A673 (cell line): ENCODE data around the gene RASD1. TPM values are rescaled to one million over a fixed set of nuclear protein-coding genes. Genes with fewer than 3 reads are reported as not detected.
"Not testable (repeated sequence)": the region's sequence is repeated elsewhere in the genome, so short reads cannot be mapped to it uniquely, and the experiment has no call there.

Experiments
- BruUV-seq: library from RNA; stranded (reverse); fragments of 400-500 nt; replicated peaks from 2 replicates; lab custom pipeline; 2021; lab: Mats Ljungman, UMichigan
- CTCF ChIA-PET: fragments of 300-600 bp; sonication (Branson Sonifier 250); formaldehyde crosslinking; loops from one replicate; lab custom pipeline; 2022; ENCODE audit warnings: antibody characterized with exemption; lab: Charles Lee
- POLR2A ChIA-PET: fragments of 300-600 bp; sonication (Branson Sonifier 250); formaldehyde crosslinking; loops from one replicate; lab custom pipeline; 2022; ENCODE audit warnings: antibody characterized with exemption; ENCODE audit not compliant: low non-redundant PET; lab: Charles Lee
- DNase-seq: peaks from one replicate; pipeline ENCODE4 v3.0.0-alpha.2; 2015; ENCODE audit warnings: low spot score
- H3K27ac ChIP-seq: fragments of 200-600 bp; sonication (generic); 2 replicates; pipeline ENCODE4 v1.5.1; 2016; ENCODE audit warnings: mixed run types, low read depth, mild to moderate bottlenecking, mixed read lengths, antibody characterized with exemption, low read length; ENCODE audit not compliant: poor library complexity, severe bottlenecking
- H3K27me3 ChIP-seq: fragments of 200-600 bp; sonication (generic); replicated peaks from 2 replicates; pipeline ENCODE4 v1.6.1; 2017; ENCODE audit warnings: mixed run types, low read depth, mild to moderate bottlenecking, mixed read lengths, antibody characterized with exemption, low read length; ENCODE audit not compliant: insufficient read depth, poor library complexity
- H3K36me3 ChIP-seq: fragments of 200-600 bp; sonication (generic); 2 replicates; pipeline ENCODE4 v1.6.1; 2016; ENCODE audit warnings: mixed run types, mild to moderate bottlenecking, mixed read lengths, antibody characterized with exemption, low read length; ENCODE audit not compliant: insufficient read depth, poor library complexity, severe bottlenecking
- H3K4me1 ChIP-seq: fragments of 200-600 bp; sonication (generic); 2 replicates; pipeline ENCODE4 v1.6.1; 2017; ENCODE audit warnings: mixed run types, mild to moderate bottlenecking, mixed read lengths, antibody characterized with exemption, low read length; ENCODE audit not compliant: insufficient read depth, poor library complexity, severe bottlenecking
- H3K4me3 ChIP-seq: fragments of 200-600 bp; sonication (generic); 2 replicates; pipeline ENCODE4 v1.5.1; 2016; ENCODE audit warnings: low read depth, mixed run types, mild to moderate bottlenecking, mixed read lengths, low read length; ENCODE audit not compliant: poor library complexity, severe bottlenecking
- H3K9me3 ChIP-seq: fragments of 200-600 bp; sonication (generic); 2 replicates; pipeline ENCODE4 v1.6.1; 2016; ENCODE audit warnings: mixed run types, low read depth, mild to moderate bottlenecking, mixed read lengths, antibody characterized with exemption, low read length; ENCODE audit not compliant: poor library complexity, severe bottlenecking
- CTCF ChIP-seq: fragments of 300-800, 200-600 bp; sonication (generic); conservative IDR thresholded peaks from 2 replicates; pipeline ENCODE4 v1.5.1; 2017; ENCODE audit warnings: low read depth, mild to moderate bottlenecking, antibody characterized with exemption, low read length, moderate library complexity, mixed read lengths
- EZH2 ChIP-seq: fragments of 200-600 bp; sonication (generic); IDR thresholded peaks from 2 replicates; pipeline ENCODE4 v1.6.1; 2017; ENCODE audit warnings: borderline replicate concordance, low read depth, mild to moderate bottlenecking, mixed read lengths, antibody characterized with exemption, low read length; ENCODE audit not compliant: poor library complexity, severe bottlenecking
- intact Hi-C: fragments of 100-400 bp; cut with micrococcal nuclease; formaldehyde crosslinking; loops from one replicate; pipeline ENCODE4 v1.10.0; 2022; ENCODE audit not compliant: unreplicated experiment
- total RNA-seq: library from RNA; stranded (reverse); gene quantifications from 2 replicates; pipeline ENCODE4 v1.2.3, GENCODE V29; 2021

RASD1 gene
- total RNA-seq, 1 experiment from 2014 or later: 0.21 TPM

GRCh38 chr17:17491546-17491988 lies 4.6 kb downstream of the RASD1 start:
- CTCF ChIA-PET: no interaction called here
- peaks cover 13% of the 10 kb centered on the region for H3K27me3 ChIP-seq
- H3K36me3 ChIP-seq: peaks cover 17% of the 10 kb centered on the region

GRCh38 chr17:17491031-17491471 lies 5.1 kb downstream of the RASD1 start:
- BruUV-seq: no TSS peak
- Histone ChIP-seq H3K27me3 (peaks cover 13% of the 10 kb centered on the region), H3K4me3 (no peak overlapping the region), H3K36me3 (peaks cover 17% of the 10 kb centered on the region), H3K9me3 (no peaks in the 10 kb centered on the region), H3K4me1 (peaks cover 31% of the 10 kb centered on the region), H3K27ac (no peak overlapping the region)
- TF ChIP-seq EZH2: no peak
- no peak for TF ChIP-seq CTCF
- POLR2A ChIA-PET: interaction anchor here (0.6 kb wide), 1 partner anchor 532 kb away, joined by 5 read pairs; no protein-coding TSS in a partner anchor
- CTCF ChIA-PET: no interaction called here
- intact Hi-C loops: loop anchor here (10.0 kb wide), 1 partner anchor 544 kb away; the partner anchor contains the start of genes ATPAF2 and GID4
- DNase-seq: no peak

More at GRCh38 chr17:17491546-17491988, 4.6 kb downstream of the RASD1 start:
- BruUV-seq: no TSS peak
- no peaks in the 10 kb centered on the region for H3K9me3 ChIP-seq
- TF ChIP-seq CTCF (no peak), EZH2 (no peak)
- H3K4me3 ChIP-seq: no peak overlapping the region
- intact Hi-C loops: loop anchor here (10.0 kb wide), 1 partner anchor 543 kb away; the partner anchor contains the start of genes ATPAF2 and GID4
- H3K4me1 ChIP-seq: peaks cover 32% of the 10 kb centered on the region
- DNase-seq: no peak
- POLR2A ChIA-PET: no interaction called here
- no peak overlapping the region for H3K27ac ChIP-seq

- Histone ChIP-seq H3K36me3 (peaks cover 24% of the 10 kb centered on the region), H3K9me3 (no peaks in the 10 kb centered on the region), H3K4me1 (peaks cover 1% of the 10 kb centered on the region), H3K27ac (no peak overlapping the region), H3K4me3 (no peak overlapping the region), H3K27me3 (no peaks in the 10 kb centered on the region)
- BruUV-seq: no TSS peak
- intact Hi-C loops: no loop called here
- DNase-seq: no peak
- TF ChIP-seq EZH2 (no peak), CTCF (no peak)
- ChIA-PET CTCF (no interaction called here), POLR2A (no interaction called here)
These were observed 8.2 kb downstream of the RASD1 start for GRCh38 chr17:17487998-17488397.

GRCh38 chr17:17486416-17486815 lies 9.8 kb downstream of the RASD1 start:
- CTCF ChIA-PET, DNase-seq, BruUV-seq, H3K27ac ChIP-seq, H3K27me3 ChIP-seq, intact Hi-C loops, POLR2A ChIA-PET, H3K4me3 ChIP-seq, H3K9me3 ChIP-seq, H3K4me1 ChIP-seq: not testable (repeated sequence)
- H3K36me3 ChIP-seq: peaks cover 15% of the 10 kb centered on the region
